HCT116 (cell line): ENCODE data around the gene TMEM126B. TPM values are rescaled to one million over a fixed set of nuclear protein-coding genes. Genes with fewer than 3 reads are reported as not detected.
A peak's percentile ranks its signal among the peaks of the same experiment; 100 is the strongest.

ENCODE experiments used
- ATAC-seq: fragments of 200-7000 bp; cut with Tn5 transposase; 2 replicates; pipeline ENCODE4 v1.9.1; 2020; ENCODE audit warnings: mild to moderate bottlenecking, moderate library complexity
- BruUV-seq: library from RNA; stranded (reverse); fragments of 400-500 nt; replicated peaks from 2 replicates; lab custom pipeline; 2021; lab: Mats Ljungman, UMichigan
- CTCF ChIA-PET: fragments of 300-600 bp; sonication (Branson Sonifier 250); formaldehyde crosslinking; loops from one replicate; lab custom pipeline; 2021; ENCODE audit warnings: antibody characterized with exemption; lab: Charles Lee
- POLR2A ChIA-PET: fragments of 300-600, 350-600 bp; sonication (Branson Sonifier 250); formaldehyde crosslinking; loops from one replicate; lab custom pipeline; 2021; ENCODE audit warnings: antibody characterized with exemption; lab: Charles Lee
- RAD21 ChIA-PET, 2 experiments: fragments of 300-600 bp; sonication (Branson Sonifier 250); formaldehyde crosslinking; loops; one replicate each; lab custom pipeline; 2023; ENCODE audit warnings: low total read pairs in 2 of 2; ENCODE audit not compliant: uncharacterized antibody in 2 of 2, unreplicated experiment in 2 of 2, low non-redundant PET in 1 of 2; lab: Charles Lee
- DNase-seq: peaks from one replicate; pipeline ENCODE4 v3.0.0-alpha.2; 2010; ENCODE audit warnings: low read depth, low spot score
- H2AFZ ChIP-seq: fragments of 200-600 bp; shearing (Covaris generic), sonication (generic); 2 replicates; pipeline ENCODE4 v1.6.1; 2017; ENCODE audit warnings: low read depth, mixed run types, mixed read lengths, antibody characterized with exemption, low read length; ENCODE audit not compliant: poor library complexity, severe bottlenecking
- H3K27ac ChIP-seq: 2 replicates; pipeline ENCODE4 v1.5.1; 2012; ENCODE audit warnings: low read depth, low read length
- H3K27me3 ChIP-seq: fragments of 200-600 bp; sonication (generic); 2 replicates; pipeline ENCODE4 v1.6.1; 2016; ENCODE audit warnings: mixed run types, low read length, mixed read lengths; ENCODE audit not compliant: insufficient read depth
- H3K36me3 ChIP-seq, 2 experiments: fragments of 200-500 bp in 1 of 2; fragments of 200-600 bp in 1 of 2; sonication (Bioruptor generic) in 1 of 2; sonication (generic) in 1 of 2; 2 replicates each; pipeline versions ENCODE4 v1.5.1 to v1.6.1; 2014 to 2016; ENCODE audit warnings: low read length in 2 of 2, inconsistent platforms in 1 of 2, mixed read lengths in 1 of 2, mixed run types in 1 of 2; ENCODE audit not compliant: insufficient read depth in 2 of 2, control insufficient read depth in 1 of 2
- H3K4me1 ChIP-seq, 2 experiments: fragments of 200-600 bp in 1 of 2; sonication (generic) in 1 of 2; 2 replicates each; pipeline versions ENCODE4 v1.5.1 to v1.6.1; 2012 to 2017; ENCODE audit warnings: low read length in 2 of 2, inconsistent platforms in 1 of 2, mild to moderate bottlenecking in 1 of 2, mixed read lengths in 1 of 2, mixed run types in 1 of 2, moderate library complexity in 1 of 2; ENCODE audit not compliant: insufficient read depth in 2 of 2, control insufficient read depth in 1 of 2
- H3K4me2 ChIP-seq: fragments of 200-600 bp; sonication (generic); 2 replicates; pipeline ENCODE4 v1.6.1; 2017; ENCODE audit warnings: mixed run types, low read length, mixed read lengths
- H3K4me3 ChIP-seq, 2 experiments: fragments of 200-600 bp in 1 of 2; sonication (generic) in 1 of 2; replicated peaks in 1 of 2; 2 replicates each; pipeline ENCODE4 v1.5.1; 2011 to 2016; ENCODE audit warnings: low read length in 2 of 2, control low read depth in 1 of 2, low read depth in 1 of 2, mild to moderate bottlenecking in 1 of 2, mixed read lengths in 1 of 2, mixed run types in 1 of 2
- H3K79me2 ChIP-seq: fragments of 200-600 bp; sonication (generic); 2 replicates; pipeline ENCODE4 v1.6.1; 2017; ENCODE audit warnings: mild to moderate bottlenecking, mixed run types, low read length, moderate library complexity, mixed read lengths; ENCODE audit not compliant: insufficient read depth
- H3K9ac ChIP-seq: fragments of 200-600 bp; sonication (generic); 2 replicates; pipeline ENCODE4 v1.6.1; 2016; ENCODE audit warnings: low read length, mixed read lengths
- H3K9me2 ChIP-seq: fragments of 200-600 bp; sonication (generic), shearing (Covaris generic); 2 replicates; pipeline ENCODE4 v1.6.1; 2017; ENCODE audit warnings: mixed run types, mild to moderate bottlenecking, moderate library complexity; ENCODE audit not compliant: insufficient read depth
- H3K9me3 ChIP-seq, 2 experiments: fragments of 200-500 bp in 1 of 2; fragments of 200-600 bp in 1 of 2; sonication (Bioruptor generic) in 1 of 2; sonication (generic) in 1 of 2; 2 replicates each; pipeline ENCODE4 v1.6.1; 2014 to 2017; ENCODE audit warnings: low read length in 2 of 2, mixed read lengths in 2 of 2, inconsistent platforms in 1 of 2, low read depth in 1 of 2, mild to moderate bottlenecking in 1 of 2, mixed run types in 1 of 2, moderate library complexity in 1 of 2; ENCODE audit not compliant: control insufficient read depth in 1 of 2, insufficient read depth in 1 of 2
- H4K20me1 ChIP-seq: fragments of 200-600 bp; sonication (generic), shearing (Covaris generic); 2 replicates; pipeline ENCODE4 v1.6.1; 2017; ENCODE audit warnings: mixed run types, mild to moderate bottlenecking, moderate library complexity; ENCODE audit not compliant: insufficient read depth
- ATF3 ChIP-seq: IDR thresholded peaks from 2 replicates; pipeline ENCODE4 v1.6.1; 2012
- CBX3 ChIP-seq: IDR thresholded peaks from 2 replicates; pipeline ENCODE4 v1.6.1; 2012; ENCODE audit warnings: low read depth
- CEBPB ChIP-seq: IDR thresholded peaks from 2 replicates; pipeline ENCODE4 v1.6.1; 2012; ENCODE audit warnings: low read depth
- CTCF ChIP-seq, 3 experiments: fragments of 200-600 bp in 1 of 3; sonication (generic) in 1 of 3; IDR thresholded peaks in 2 of 3; conservative IDR thresholded peaks in 1 of 3; 2 replicates each; pipeline ENCODE4 v1.5.1; 2012 to 2017; ENCODE audit warnings: low read depth in 2 of 3, low read length in 2 of 3, antibody characterized with exemption in 1 of 3, borderline replicate concordance in 1 of 3, control low read depth in 1 of 3, mild to moderate bottlenecking in 1 of 3, mixed read lengths in 1 of 3, mixed run types in 1 of 3, moderate library complexity in 1 of 3; ENCODE audit not compliant: insufficient read depth in 1 of 3
- EGR1 ChIP-seq: IDR thresholded peaks from 2 replicates; pipeline ENCODE4 v1.6.1; 2012; ENCODE audit warnings: low read depth
- ELF1 ChIP-seq: IDR thresholded peaks from 2 replicates; pipeline ENCODE4 v1.6.1; 2012; ENCODE audit warnings: low read depth, borderline replicate concordance
- EZH2phosphoT487 ChIP-seq: fragments of 200-600 bp; IDR thresholded peaks from 2 replicates; pipeline ENCODE4 v1.6.1; 2018; ENCODE audit warnings: antibody characterized with exemption, borderline replicate concordance
- JUND ChIP-seq: IDR thresholded peaks from 2 replicates; pipeline ENCODE4 v1.6.1; 2012
- POLR2A ChIP-seq: IDR thresholded peaks from 2 replicates; pipeline ENCODE4 v1.7.0; 2011; ENCODE audit warnings: borderline replicate concordance; ENCODE audit not compliant: insufficient read depth, insufficient read length; ENCODE audit errors: extremely low read depth
- POLR2AphosphoS5 ChIP-seq: IDR thresholded peaks from 2 replicates; pipeline ENCODE4 v1.6.1; 2011; ENCODE audit warnings: mild to moderate bottlenecking, low read depth, low read length, moderate library complexity
- SIN3A ChIP-seq: IDR thresholded peaks from 2 replicates; pipeline ENCODE4 v1.6.1; 2012; ENCODE audit warnings: low read depth
- SP1 ChIP-seq: IDR thresholded peaks from 2 replicates; pipeline ENCODE4 v1.6.1; 2012; ENCODE audit warnings: low read depth
- SRF ChIP-seq: IDR thresholded peaks from 2 replicates; pipeline ENCODE4 v1.6.1; 2012; ENCODE audit warnings: low read depth
- TCF7L2 ChIP-seq: IDR thresholded peaks from 2 replicates; pipeline ENCODE4 v1.7.0; 2011; ENCODE audit warnings: borderline replicate concordance, inconsistent platforms; ENCODE audit not compliant: insufficient read depth, insufficient read length; ENCODE audit errors: extremely low read depth
- YY1 ChIP-seq: IDR thresholded peaks from 2 replicates; pipeline ENCODE4 v1.6.1; 2011; ENCODE audit warnings: low read length, low read depth, moderate library complexity, mild to moderate bottlenecking; ENCODE audit not compliant: insufficient replicate concordance; ENCODE audit errors: extremely low read depth
- ZBTB33 ChIP-seq: IDR thresholded peaks from 2 replicates; pipeline ENCODE4 v1.6.1; 2011; ENCODE audit warnings: mild to moderate bottlenecking, low read length, moderate library complexity; ENCODE audit not compliant: insufficient replicate concordance; ENCODE audit errors: extremely low read depth
- ZFX ChIP-seq: fragments of 450-650 bp; IDR thresholded peaks from 2 replicates; pipeline ENCODE4 v1.6.1; 2017
- intact Hi-C: fragments of 100-400 bp; cut with micrococcal nuclease; formaldehyde crosslinking; loops from 2 replicates; pipeline ENCODE4 v1.10.0; 2022
- total RNA-seq: library from RNA; stranded (reverse); gene quantifications from one replicate; pipeline ENCODE4 v1.2.1, GENCODE V29; 2021; ENCODE audit not compliant: unreplicated experiment

Gene TMEM126B
- total RNA-seq, 1 experiment from 2014 or later: 49.0 TPM

GRCh38 chr11:85661972-85662664, 33.7 kb downstream of the TMEM126B start:
- H3K9me2 ChIP-seq: no peaks in the 10 kb centered on the region
- DNase-seq: no peak
- no peaks in the 10 kb centered on the region for H3K9me3 ChIP-seq
- no peak for ATAC-seq
- H2AFZ ChIP-seq: no peak overlapping the region
- TF ChIP-seq SRF (no peak), TCF7L2 (no peak), YY1 (no peak), EZH2phosphoT487 (no peak), POLR2A (no peak), ZFX (no peak), POLR2AphosphoS5 (no peak), SIN3A (no peak), JUND (no peak), ATF3 (no peak), CEBPB (no peak), ZBTB33 (no peak), EGR1 (no peak), SP1 (no peak), ELF1 (no peak), CBX3 (no peak), CTCF (IDR thresholded peaks at IDR 0.05 in 2 of 3, conservative IDR thresholded peaks at IDR 0.05 in 1 of 3; ENCODE audit: borderline replicate concordance in 1 of 3, insufficient read depth in 1 of 3, low read depth in 2 of 3, low read length in 2 of 3) (no peak)
- ChIA-PET RAD21 (no interaction called here), CTCF (no interaction called here), POLR2A (no interaction called here)
- no peak overlapping the region for H3K27ac ChIP-seq
- no peak overlapping the region for H3K4me3 ChIP-seq
- H3K79me2 ChIP-seq: peaks cover 78% of the 10 kb centered on the region
- H3K9ac ChIP-seq: no peak overlapping the region
- H3K36me3 ChIP-seq: peaks cover 37 to 43% of the 10 kb centered on the region in 2 experiments
- H3K4me1 ChIP-seq: peaks cover 6 to 23% of the 10 kb centered on the region in 2 experiments; a peak in 3 of 4 replicates
- no TSS peak for BruUV-seq
- H3K27me3 ChIP-seq: no peaks in the 10 kb centered on the region
- H3K4me2 ChIP-seq: peak overlapping the region; percentile 88; the same call in 1 of the 2 replicates
- H4K20me1 ChIP-seq: peaks cover 61% of the 10 kb centered on the region
- intact Hi-C loops: no loop called here
